Activated CD8-positive, alpha-beta T cell treated with anti-CD3 and anti-CD28 coated beads for 36 hours (primary cell): ENCODE data around the gene NPAS2. TPM values are rescaled to one million over a fixed set of nuclear protein-coding genes. Genes with fewer than 3 reads are reported as not detected.

Experiments used
- ATAC-seq: fragments of 200-7000 bp; cut with Tn5 transposase; one replicate; pipeline ENCODE4 v1.10.0; 2021; ENCODE audit warnings: mild to moderate bottlenecking, moderate library complexity
- CTCF ChIA-PET: fragments of 350-600 bp; sonication (Branson Sonifier 250); formaldehyde crosslinking; loops from one replicate; lab custom pipeline; 2021; ENCODE audit warnings: antibody characterized with exemption; lab: Charles Lee
- POLR2A ChIA-PET: fragments of 350-600 bp; sonication (Branson Sonifier 250); formaldehyde crosslinking; loops from one replicate; lab custom pipeline; 2021; ENCODE audit warnings: antibody characterized with exemption; lab: Charles Lee
- DNase-seq: peaks from one replicate; pipeline ENCODE4 v3.0.0-alpha.2; 2020
- H3K27ac Mint-ChIP-seq: one replicate; pipeline ENCODE4 v1.8.0; 2021; ENCODE audit warnings: mild to moderate bottlenecking, mixed read lengths
- H3K27me3 Mint-ChIP-seq: one replicate; pipeline ENCODE4 v1.8.0; 2021; ENCODE audit warnings: mixed read lengths
- H3K36me3 Mint-ChIP-seq: one replicate; pipeline ENCODE4 v1.8.0; 2021; ENCODE audit warnings: low read depth, mixed read lengths
- H3K4me1 Mint-ChIP-seq: one replicate; pipeline ENCODE4 v1.8.0; 2021; ENCODE audit warnings: low read depth, mixed read lengths
- H3K4me3 Mint-ChIP-seq: one replicate; pipeline ENCODE4 v1.8.0; 2021; ENCODE audit warnings: mild to moderate bottlenecking, moderate library complexity, mixed read lengths
- H3K9me3 Mint-ChIP-seq: one replicate; pipeline ENCODE4 v1.8.0; 2021; ENCODE audit warnings: mixed read lengths
- intact Hi-C: fragments of 100-400 bp; cut with micrococcal nuclease; formaldehyde crosslinking; loops from one replicate; pipeline ENCODE4 v1.10.0; 2022
- total RNA-seq, 2 experiments: library from RNA; stranded (reverse); gene quantifications; one replicate each; pipeline ENCODE4 v1.2.3, GENCODE V29; 2021
- TF ChIP-seq, protein P1 (sequence below): fragments of 200-600 bp; IDR thresholded peaks from one replicate; pipeline ENCODE4 v1.8.0; 2022; ENCODE audit warnings: antibody characterized with exemption, mild to moderate bottlenecking

Gene NPAS2
- total RNA-seq, 2 experiments from 2014 or later, result 14.4 to 15.2 TPM

- ChIA-PET POLR2A (interaction anchor here (0.9 to 1.2 kb wide), 2 partner anchors 13 to 54 kb away, joined by 3 to 4 read pairs; no protein-coding TSS in a partner anchor), CTCF (interaction anchor here (2.1 kb wide), 1 partner anchor 211 kb away, joined by 8 read pairs; no protein-coding TSS in a partner anchor)
- Mint-ChIP-seq H3K27me3 (peaks cover 17% of the 10 kb centered on the region), H3K27ac (no peak overlapping the region), H3K4me3 (peak overlapping the region; percentile 61), H3K4me1 (peaks cover 12% of the 10 kb centered on the region), H3K36me3 (no peaks in the 10 kb centered on the region), H3K9me3 (no peaks in the 10 kb centered on the region)
- intact Hi-C loops, result no loop called here
- DNase-seq (no peak), ATAC-seq (no peak)
- TF ChIP-seq, protein P1, sequence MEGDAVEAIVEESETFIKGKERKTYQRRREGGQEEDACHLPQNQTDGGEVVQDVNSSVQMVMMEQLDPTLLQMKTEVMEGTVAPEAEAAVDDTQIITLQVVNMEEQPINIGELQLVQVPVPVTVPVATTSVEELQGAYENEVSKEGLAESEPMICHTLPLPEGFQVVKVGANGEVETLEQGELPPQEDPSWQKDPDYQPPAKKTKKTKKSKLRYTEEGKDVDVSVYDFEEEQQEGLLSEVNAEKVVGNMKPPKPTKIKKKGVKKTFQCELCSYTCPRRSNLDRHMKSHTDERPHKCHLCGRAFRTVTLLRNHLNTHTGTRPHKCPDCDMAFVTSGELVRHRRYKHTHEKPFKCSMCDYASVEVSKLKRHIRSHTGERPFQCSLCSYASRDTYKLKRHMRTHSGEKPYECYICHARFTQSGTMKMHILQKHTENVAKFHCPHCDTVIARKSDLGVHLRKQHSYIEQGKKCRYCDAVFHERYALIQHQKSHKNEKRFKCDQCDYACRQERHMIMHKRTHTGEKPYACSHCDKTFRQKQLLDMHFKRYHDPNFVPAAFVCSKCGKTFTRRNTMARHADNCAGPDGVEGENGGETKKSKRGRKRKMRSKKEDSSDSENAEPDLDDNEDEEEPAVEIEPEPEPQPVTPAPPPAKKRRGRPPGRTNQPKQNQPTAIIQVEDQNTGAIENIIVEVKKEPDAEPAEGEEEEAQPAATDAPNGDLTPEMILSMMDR, result no peak
Measured at GRCh38 chr2:100821255-100821910, 1.4 kb downstream of the NPAS2 start.

- POLR2A ChIA-PET, result interaction anchor here (1.2 kb wide), 1 partner anchor 54 kb away, joined by 4 read pairs; no protein-coding TSS in a partner anchor
- no peak for ATAC-seq
- intact Hi-C loops, result no loop called here
- TF ChIP-seq, protein P1, result no peak
- Mint-ChIP-seq H3K4me1 (peaks cover 12% of the 10 kb centered on the region), H3K27ac (no peak overlapping the region), H3K4me3 (peak overlapping the region; percentile 61), H3K36me3 (no peaks in the 10 kb centered on the region), H3K9me3 (no peaks in the 10 kb centered on the region), H3K27me3 (peaks cover 17% of the 10 kb centered on the region)
- DNase-seq, result no peak
- CTCF ChIA-PET, result interaction anchor here (2.1 kb wide), 1 partner anchor 212 kb away, joined by 8 read pairs; no protein-coding TSS in a partner anchor
Measured at GRCh38 chr2:100821911-100822265, 1.9 kb downstream of the NPAS2 start.

- POLR2A ChIA-PET, result no interaction called here
- H3K36me3 Mint-ChIP-seq, result peaks cover under 1% of the 10 kb centered on the region
Measured at GRCh38 chr2:100822587-100823248, 2.8 kb downstream of the NPAS2 start.

DNA sequence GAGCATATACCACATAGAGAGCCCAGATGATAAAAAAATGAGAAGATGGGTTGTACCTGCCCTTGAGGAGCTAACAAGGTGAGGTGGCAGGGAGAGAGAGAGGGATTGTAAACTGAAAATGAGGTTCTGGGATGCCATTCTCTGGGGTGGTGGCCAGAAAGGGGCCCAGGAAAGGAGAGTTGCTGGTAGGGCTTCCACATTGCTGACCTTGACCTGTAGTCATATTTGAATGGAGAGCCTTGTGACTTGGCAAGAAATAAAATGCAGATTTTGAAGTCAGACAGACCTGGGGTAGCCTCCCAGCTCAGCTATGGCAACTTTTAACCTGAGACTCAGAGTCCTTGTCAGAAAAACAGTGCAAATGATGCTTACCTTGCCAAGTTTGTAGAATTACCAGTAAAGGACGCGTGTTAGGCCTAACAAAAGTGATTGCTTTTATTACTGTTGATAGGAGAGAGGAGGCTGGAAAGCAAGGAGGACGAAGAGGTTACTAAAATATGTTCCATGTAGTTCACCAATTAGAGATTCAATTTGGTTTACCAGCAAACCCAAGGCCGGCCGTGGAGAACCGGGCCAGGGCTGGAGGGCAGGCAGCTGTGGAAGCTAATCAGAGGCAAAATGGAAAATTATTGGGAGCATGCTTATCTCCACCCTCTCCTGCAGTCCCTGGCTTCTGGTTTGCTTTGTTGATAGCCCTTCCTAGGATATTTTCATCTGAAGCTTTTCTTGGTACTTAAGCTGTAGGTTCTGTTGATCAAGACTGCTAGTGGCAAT, 3.9 kb downstream of the NPAS2 start:
- Mint-ChIP-seq H3K36me3 (peaks cover 6% of the 10 kb centered on the region), H3K27ac (no peak overlapping the region), H3K4me1 (peaks cover 6% of the 10 kb centered on the region), H3K27me3 (peaks cover 11% of the 10 kb centered on the region), H3K9me3 (peaks cover 9% of the 10 kb centered on the region), H3K4me3 (no peak overlapping the region)
- no peak for ATAC-seq
- intact Hi-C loops, result no loop called here
- TF ChIP-seq, protein P1, result no peak
- ChIA-PET POLR2A (no interaction called here), CTCF (no interaction called here)
- no peak for DNase-seq

More at GRCh38 chr2:100822587-100823248, 2.8 kb downstream of the NPAS2 start:
- DNase-seq (no peak), ATAC-seq (no peak)
- intact Hi-C loops, result no loop called here
- H3K4me1 Mint-ChIP-seq, result peaks cover 9% of the 10 kb centered on the region
- peaks cover 3% of the 10 kb centered on the region for H3K9me3 Mint-ChIP-seq
- CTCF ChIA-PET, result interaction anchor here (2.1 kb wide), 1 partner anchor 212 kb away, joined by 8 read pairs; no protein-coding TSS in a partner anchor
- no peak overlapping the region for H3K27ac Mint-ChIP-seq
- H3K27me3 Mint-ChIP-seq, result peaks cover 15% of the 10 kb centered on the region
- no peak overlapping the region for H3K4me3 Mint-ChIP-seq
- TF ChIP-seq, protein P1, result no peak
